Activated CD4-positive, alpha-beta T cell treated with anti-CD3 and anti-CD28 coated beads, Interleukin-2, Interleukin-6, amounts not matched to agents 100 ng/mL and 50 ng/mL, durations not matched to agents 16 hours and 8 hours (primary cell): ENCODE measurements around the gene RND3.
A peak's percentile ranks its signal among the peaks of the same experiment; 100 is the strongest.

Experiments
- DNase-seq: peaks from one replicate; pipeline ENCODE4 v3.0.0-alpha.2; 2020

Gene RND3

DNA sequence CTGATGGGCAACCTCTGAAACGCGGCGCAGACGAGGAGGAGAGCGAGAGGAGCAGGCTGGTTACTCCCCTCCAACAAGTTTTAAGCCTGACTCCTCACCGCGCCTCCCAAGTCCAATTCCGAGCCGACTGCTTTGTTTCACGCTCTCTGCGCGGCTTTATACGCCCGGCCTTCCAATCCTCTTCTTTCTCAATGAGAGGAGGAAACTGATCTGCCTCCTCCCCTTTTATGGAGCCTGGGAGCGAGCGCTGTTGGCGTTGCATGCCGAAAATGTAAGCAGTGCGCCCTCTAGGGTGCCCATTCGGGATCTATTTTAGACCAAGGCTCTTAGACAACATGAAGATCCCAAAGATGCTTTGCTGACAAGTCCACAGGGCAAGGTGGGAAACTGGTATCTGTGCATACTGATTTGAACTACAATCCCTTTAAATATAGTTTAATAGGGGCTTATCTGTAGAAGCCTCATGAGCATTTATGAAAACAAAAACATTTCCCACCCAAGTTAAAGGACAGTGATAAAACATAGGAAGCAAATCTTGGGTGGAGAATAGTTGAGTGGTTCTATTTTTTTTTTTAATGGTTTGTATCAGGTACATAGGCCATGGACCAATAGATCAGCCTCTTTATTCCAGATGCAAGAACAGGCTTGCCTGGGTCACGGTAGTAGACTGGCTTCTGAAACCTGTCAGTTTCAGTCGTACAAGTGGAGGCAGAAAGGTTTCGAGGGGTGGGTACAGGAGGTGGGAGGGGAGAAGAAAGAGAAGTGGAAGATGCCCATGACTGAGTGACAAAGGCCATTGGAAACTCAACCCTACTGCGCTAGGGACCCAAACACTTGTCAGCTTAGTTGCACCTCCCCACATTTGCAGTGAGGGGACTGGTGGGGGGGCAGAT is at the start of gene RND3:
Gene RND3 (minus strand): TSS at position 131 of the 893 bp plus-strand sequence. CDS start 250 bp downstream, outside the sequence.
- DNase-seq = peak; percentile 76

- DNase-seq = no peak
These were observed 47.7 kb upstream of the RND3 start for GRCh38 chr2:150535176-150535575.

- no peak for DNase-seq
These were observed 45.4 kb upstream of the RND3 start for GRCh38 chr2:150532879-150533278.

GRCh38 chr2:150532020-150532419 is 44.6 kb upstream of the RND3 start:
- no peak for DNase-seq

DNA sequence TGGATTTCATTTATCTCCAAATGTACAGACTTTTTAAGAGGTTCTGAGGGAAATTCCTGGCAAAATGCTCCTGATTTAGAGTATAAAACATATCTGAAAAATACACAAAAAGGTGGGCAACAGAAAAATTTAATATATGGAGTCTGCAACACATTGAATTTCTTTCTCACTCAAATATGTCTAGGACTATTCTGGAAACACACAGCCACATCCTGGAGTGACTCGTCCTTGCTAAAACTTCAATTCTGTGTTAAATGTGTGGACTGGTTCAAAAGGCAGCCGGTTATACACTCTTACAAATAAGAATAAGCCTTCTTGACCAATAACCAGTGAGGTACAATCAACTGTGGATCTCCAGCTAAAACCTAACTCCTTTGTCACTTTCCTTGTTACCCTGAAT is 44.1 kb upstream of the RND3 start:
- no peak for DNase-seq

DNA sequence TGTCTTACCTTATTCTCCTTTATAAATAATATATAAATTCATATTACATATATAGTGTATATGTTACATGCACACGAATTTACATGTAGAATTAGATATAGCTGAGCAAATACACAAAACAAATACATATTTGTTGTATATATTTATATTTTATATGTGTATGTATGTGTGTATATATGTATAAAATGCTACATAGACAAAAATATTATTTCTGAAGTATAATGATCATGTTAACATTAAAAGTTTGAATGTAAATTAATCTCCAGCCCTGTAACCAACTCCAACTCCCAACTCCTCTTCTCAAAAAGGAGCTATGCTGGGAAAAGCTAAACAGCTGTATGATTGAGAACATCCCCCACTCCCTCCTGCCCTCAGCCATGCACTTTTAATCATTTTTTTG is 42.7 kb upstream of the RND3 start:
- DNase-seq = no peak

DNA sequence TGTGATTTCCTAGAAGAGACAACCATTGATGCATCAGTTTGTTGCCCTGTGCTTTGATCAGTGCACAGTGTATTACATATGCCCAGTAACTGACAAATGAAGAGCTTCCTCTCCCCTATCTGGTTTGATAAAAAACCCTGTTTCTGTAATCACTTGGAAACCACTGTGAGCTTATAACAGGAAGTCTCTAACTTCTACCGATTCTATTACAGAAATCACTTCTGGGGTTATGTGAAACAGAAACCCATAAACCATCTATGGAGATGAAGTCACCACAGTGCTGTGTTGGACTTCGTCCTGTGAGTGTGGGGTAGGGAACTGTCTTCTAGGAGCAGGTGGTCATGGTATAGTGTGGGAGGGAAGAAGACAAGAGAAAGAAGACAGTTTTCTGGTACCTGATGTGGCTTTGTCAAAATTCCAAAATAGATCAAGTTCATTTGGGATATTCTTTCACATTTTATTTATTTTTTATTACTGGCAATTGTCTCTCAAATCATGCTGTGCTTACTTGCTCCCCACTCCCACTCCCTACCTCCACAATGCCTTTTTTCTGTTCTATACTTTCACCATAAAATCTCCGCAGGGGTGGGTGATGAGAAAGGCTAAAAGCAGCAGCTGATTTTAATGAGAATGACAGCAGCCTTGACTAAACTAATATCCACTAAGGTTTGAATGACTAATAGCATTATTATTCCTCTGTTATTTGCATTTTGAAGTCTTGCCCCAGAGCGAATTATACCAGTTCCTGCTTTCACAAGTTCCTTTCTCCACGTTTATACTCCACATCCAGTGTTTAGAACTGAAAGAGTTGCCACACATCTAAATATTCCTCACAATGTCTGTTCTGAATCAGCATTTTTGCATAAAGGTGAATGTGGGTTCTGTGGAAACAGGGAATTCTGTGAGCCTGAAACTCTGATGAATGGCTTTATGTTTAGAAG is 41.7 kb upstream of the RND3 start:
- peak; percentile 1 for DNase-seq

- DNase-seq = no peak
These were observed 39.4 kb upstream of the RND3 start for GRCh38 chr2:150526827-150527226.

DNA sequence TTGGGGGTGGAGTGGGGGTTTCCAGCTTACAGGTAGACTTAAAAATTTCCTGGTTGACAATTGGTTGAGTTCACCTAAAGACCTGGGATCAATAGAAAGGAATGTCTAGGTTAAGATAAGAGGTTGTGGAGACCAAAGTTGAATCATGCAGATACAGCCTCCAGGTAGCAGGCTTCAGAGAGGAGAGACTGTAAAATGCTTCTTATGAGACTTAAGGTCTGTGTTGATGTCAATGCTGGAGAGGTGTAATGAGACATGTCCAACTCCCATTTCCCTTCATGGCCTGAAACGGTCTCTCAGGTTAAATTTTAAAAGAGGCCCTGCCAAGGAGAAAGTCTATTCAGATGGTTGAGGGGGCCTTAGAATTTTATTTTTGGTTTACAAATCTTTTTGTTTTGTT is 38.5 kb upstream of the RND3 start:
- no peak for DNase-seq

DNA sequence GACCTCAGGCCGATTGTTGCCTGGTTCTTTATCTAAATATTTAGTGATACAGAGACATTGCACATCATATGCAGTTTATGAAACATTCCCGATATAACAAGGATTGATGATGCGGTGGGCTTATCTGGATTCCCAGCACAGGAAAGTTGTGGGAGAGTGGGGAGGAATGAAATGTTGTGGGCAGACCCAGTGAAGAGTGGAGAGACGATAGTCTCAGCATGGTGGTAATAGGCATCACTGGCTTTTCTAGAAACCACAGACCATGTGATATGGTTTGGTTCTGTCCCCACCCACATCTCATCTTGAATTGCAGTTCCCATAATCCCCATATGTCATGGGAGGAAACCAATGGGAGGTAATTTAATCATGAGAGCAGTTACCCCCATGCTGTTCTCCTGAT is 34.8 kb upstream of the RND3 start:
- DNase-seq = no peak

DNA sequence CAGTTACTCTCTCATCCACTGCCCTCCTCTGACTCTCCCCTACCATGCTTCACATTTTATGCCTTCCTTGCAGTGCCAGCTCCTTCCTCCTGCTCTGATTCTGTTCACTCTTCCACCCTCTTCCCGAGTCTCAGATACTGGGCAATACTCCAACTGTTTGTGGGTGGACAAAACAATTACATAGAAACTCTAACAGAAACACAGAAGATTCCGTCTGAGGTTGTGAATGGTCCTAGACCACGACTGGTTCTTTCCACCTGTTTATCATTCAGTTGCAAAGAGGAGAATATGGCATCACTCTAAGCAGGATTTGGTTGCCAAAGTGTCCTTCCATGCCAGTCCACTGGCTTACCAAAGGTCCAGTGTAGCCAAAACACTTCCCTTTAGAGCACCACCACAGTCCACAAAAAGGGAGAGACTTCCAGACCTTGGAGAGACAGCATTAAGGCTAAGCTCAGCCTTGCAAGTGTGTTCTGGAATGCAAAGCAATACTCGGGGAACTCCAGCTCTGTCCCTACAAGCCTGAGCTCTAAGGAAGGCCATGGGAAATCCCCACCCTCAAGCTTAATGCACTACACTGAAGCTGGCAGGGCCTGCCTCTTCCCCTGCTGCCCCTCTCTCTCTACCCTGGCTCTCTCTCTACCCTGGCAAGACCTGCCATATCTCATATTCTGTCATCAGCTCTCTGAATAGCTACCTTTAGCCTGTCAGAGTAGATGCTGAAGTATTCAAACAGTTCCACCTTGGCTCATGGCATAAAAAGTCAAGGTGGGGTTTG is 33.6 kb upstream of the RND3 start:
- no peak for DNase-seq

DNA sequence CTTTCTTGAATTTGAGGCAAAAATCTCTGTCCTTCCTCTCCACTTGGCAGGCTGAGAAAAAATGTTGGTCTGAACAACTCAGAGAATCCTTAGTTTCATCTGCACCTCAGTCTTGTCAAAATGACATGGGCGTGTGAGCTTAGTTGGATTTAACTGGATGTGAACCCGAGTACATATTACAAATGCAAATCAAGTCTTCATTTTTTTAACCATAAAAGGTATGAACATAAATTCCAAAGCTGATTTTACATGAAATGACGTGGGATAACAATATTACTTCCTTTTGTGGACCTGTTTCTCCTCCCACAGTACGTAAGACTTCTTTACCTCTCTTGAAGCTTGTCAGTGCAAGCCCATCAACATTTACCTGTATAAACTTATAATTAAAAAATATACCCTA is 32.6 kb upstream of the RND3 start:
- DNase-seq = no peak

DNA sequence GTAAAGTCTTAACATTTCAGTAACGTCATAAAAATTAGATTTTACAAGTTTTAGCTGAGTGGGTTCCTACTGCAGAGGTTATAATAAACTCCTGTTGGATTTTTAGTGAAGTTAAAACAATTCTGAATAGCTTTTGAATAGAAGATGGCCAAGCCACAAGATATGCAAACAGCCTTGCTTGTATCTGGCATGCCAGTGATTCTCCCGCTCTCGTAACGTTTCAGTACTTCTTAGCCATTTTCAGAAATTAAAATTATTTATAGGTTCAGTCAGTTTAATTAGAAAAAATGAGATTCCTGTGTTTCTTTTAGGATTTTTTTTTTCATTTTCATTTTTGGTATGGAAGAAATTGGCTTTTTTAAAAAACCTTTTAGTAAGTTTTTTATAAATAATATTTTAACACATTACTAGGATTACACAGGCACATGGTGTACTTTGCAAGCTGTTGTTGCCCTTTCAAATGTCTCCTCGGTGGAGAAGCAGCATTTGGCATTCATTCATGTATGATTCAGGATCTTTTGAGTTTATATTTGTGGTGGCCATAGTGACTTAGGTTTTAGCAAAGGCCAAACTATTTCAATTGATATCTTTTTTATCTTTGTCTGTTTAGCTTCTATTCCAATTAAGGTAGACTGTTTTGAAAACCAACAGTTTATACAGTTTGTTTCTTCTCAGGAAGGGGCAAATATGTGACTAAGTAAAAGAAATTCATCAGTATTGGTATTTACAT is 30.6 kb upstream of the RND3 start:
- no peak for DNase-seq

DNA sequence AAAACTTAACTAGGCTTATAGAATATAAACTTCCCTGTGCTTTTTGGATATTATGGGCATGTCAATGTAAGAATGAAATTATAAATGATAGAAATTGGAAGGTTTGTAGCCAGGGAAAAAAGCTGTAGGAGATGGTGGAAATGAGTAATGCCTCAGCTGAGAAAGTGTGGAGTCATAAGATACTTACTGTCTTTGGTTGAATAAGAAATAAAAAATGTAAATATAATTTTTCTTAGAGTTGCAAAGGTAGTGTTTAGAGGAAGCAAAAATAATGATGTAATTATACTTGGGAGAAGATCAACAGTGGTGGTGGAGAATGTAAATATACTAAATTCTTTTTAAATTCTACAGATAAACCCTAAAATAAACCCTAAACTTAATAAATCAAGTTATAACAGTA is 26.2 kb upstream of the RND3 start:
- DNase-seq = no peak

DNA sequence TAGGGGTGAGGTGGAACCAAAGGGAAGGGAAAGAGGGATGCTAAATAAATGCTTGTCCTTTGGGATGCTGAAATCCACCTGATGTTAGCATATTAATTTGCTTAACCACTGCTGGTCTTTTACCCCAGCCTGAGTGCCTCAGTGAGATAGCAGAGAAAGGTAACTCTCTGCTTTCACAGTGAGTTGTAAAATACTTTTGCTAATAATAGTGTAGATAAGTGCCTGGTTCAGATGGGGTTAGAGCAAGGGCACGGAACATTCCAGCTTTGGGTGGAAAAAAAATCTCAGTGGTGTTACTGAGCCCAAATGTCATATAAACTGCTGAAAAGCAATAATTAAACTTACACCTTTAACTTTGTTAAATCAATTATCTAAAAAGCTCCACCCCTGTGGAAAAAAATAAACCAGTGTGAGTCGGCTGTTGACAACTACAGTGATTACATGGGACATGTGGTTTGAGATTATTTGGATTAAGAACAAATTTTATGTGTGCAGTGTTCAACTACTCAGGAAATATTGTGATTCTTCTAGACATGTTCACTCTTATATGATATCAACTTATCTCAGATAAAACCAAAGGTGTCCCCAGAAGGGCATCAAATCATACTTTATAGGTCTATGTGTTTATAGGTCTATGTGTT is 21.1 kb upstream of the RND3 start:
- DNase-seq = no peak

- DNase-seq = no peak
These were observed 19.6 kb upstream of the RND3 start for GRCh38 chr2:150507071-150507470.

DNA sequence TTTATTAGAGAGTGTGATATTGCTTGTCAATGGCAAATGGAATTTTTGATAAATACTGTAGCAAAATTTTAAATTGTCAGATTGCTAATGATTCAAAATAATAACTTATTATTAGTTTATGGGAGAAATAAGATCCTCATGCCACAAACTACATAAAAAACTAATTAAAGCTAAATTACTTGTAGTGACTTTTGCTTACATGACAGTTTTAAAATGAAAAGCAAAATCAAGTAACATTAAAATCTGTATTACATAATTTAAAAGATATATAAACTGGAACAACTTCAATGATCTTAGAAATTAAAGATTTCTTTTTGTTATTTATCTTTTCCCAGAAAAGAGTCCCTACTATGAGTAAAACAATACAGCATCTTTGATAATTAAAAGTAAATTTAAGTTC is 17.7 kb upstream of the RND3 start:
- DNase-seq = no peak

GRCh38 chr2:150495993-150496627 is 8.6 kb upstream of the RND3 start:
- no peak for DNase-seq

- DNase-seq = no peak
These were observed 7.5 kb upstream of the RND3 start for GRCh38 chr2:150495001-150495400.

DNA sequence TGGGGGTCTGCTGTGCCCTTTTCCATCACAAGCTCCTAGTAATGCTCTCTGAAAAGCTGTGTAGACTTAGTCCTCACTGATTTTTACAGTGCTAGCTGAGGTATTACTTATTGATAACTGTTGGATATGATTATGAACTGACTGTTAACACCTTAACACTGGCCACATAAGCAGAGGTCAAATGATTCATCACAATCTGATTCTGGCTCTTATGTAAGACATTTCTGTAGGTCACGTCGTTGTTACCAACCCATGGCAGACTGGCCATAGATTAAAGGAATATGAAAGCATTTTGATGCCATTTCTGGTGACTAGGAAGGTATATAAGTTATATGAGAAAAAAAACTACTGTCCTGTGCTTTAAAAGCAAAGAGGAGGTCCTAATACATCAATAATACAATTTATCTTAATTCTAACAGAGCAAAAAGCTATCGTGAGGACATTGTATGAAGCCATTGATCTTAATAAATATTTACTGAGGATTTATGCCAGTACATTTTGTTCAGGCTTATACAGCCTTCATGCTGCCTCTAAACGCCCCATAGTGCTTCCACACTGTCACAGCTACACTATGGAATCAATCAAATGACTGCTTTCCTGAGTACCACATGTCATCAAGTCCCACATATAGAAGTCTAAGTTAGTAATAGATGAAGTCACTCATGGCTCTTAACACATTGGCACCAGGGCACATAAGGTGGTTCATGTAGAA is 6.9 kb upstream of the RND3 start:
- DNase-seq = no peak

DNA sequence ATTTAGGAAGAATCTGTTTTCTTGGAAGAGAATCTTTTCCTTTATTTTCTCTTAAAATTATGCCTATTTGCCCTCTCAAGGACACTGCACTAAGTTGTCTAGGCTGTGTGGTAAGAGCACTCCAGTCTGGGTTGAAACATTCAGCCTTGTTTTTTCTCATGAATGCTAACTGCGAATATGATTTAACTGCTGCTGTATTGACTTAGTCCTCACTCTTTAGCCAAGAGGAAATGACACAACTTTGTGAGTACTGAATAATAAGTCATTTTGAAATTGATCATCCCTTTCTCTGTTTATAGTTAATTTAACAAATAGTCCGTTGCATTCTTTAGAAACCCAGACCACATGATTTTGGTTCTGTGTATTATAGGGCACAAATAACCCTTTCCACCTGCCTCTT is 4.5 kb upstream of the RND3 start:
- DNase-seq = no peak
